HepG2 (cell line): ENCODE data around the gene TEX9. TPM values are rescaled to one million over a fixed set of nuclear protein-coding genes. Genes with fewer than 3 reads are reported as not detected.
A peak's percentile ranks its signal among the peaks of the same experiment; 100 is the strongest.

Experiments
- FOXJ3 ChIP-seq: sonication (generic); formaldehyde crosslinking; IDR thresholded peaks from 2 replicates; pipeline ENCODE4 v1.4.0; 2020; ENCODE audit warnings: missing genetic modification reagents, mild to moderate bottlenecking, borderline replicate concordance
- FOXK1 ChIP-seq: sonication (generic); formaldehyde crosslinking; IDR thresholded peaks from 2 replicates; pipeline ENCODE4 v1.4.0; 2020; ENCODE audit warnings: low read depth, missing genetic modification reagents, borderline replicate concordance
- GATAD2A ChIP-seq: IDR thresholded peaks from 2 replicates; pipeline ENCODE4 v1.6.1; 2016
- GTF3A ChIP-seq: sonication (generic); formaldehyde crosslinking; conservative IDR thresholded peaks from 2 replicates; pipeline ENCODE4 v1.4.0; 2020; ENCODE audit warnings: mild to moderate bottlenecking, missing genetic modification reagents
- HDAC1 ChIP-seq: sonication (generic); formaldehyde crosslinking; IDR thresholded peaks from 2 replicates; pipeline ENCODE4 v1.5.1; 2020; ENCODE audit warnings: mild to moderate bottlenecking, missing genetic modification reagents
- LCORL ChIP-seq, 2 experiments: fragments of 450-650 bp in 1 of 2; sonication (generic) in 1 of 2; formaldehyde crosslinking in 1 of 2; IDR thresholded peaks; 2 replicates each; pipeline versions ENCODE4 v1.5.0 to v1.6.1; 2017 to 2020; ENCODE audit warnings: antibody characterized with exemption in 1 of 2, missing genetic modification reagents in 1 of 2
- RFX3 ChIP-seq: IDR thresholded peaks from 2 replicates; pipeline ENCODE4 v1.6.1; 2016; ENCODE audit warnings: missing biosample characterization, missing genetic modification reagents
- RNF2 ChIP-seq: fragments of 450-650 bp; conservative IDR thresholded peaks from 2 replicates; pipeline ENCODE4 v1.6.1; 2016; ENCODE audit warnings: low read depth
- SIN3A ChIP-seq: IDR thresholded peaks from 2 replicates; pipeline ENCODE4 v1.6.1; 2011; ENCODE audit warnings: low read depth, mild to moderate bottlenecking, control low read depth, low read length, borderline replicate concordance
- YEATS2 ChIP-seq: sonication (generic); formaldehyde crosslinking; IDR thresholded peaks from 2 replicates; pipeline ENCODE4 v1.4.0; 2020; ENCODE audit warnings: missing genetic modification reagents, borderline replicate concordance
- ZC3H13 ChIP-seq: sonication (generic); formaldehyde crosslinking; IDR thresholded peaks from 2 replicates; pipeline ENCODE4 v1.8.1; 2023; ENCODE audit warnings: mild to moderate bottlenecking, missing genetic modification reagents, moderate library complexity
- ZNF225 ChIP-seq: sonication (generic); formaldehyde crosslinking; IDR thresholded peaks from 2 replicates; pipeline ENCODE4 v1.4.0; 2020; ENCODE audit warnings: mild to moderate bottlenecking, missing genetic modification reagents
- ZNF337 ChIP-seq: sonication (generic); formaldehyde crosslinking; IDR thresholded peaks from 2 replicates; pipeline ENCODE4 v1.5.1; 2020; ENCODE audit warnings: missing genetic modification reagents, low read depth, mild to moderate bottlenecking, borderline replicate concordance
- ZNF749 ChIP-seq: sonication (generic); formaldehyde crosslinking; IDR thresholded peaks from 2 replicates; pipeline ENCODE4 v1.8.0; 2022; ENCODE audit warnings: mild to moderate bottlenecking, missing genetic modification reagents, moderate library complexity, borderline replicate concordance
- polyA plus RNA-seq, 8 experiments: library from polyadenylated mRNA; depleted of rRNA in 3 of 8; stranded (reverse) in 7 of 8; unstranded in 1 of 8; fragments of >200 nt; fragmentation: Illumina TruSeq in 4 of 8; extraction: Trizol in 4 of 8; gene quantifications; 2 replicates each; pipeline versions ENCODE4 v1.2.1 to v1.2.3, GENCODE V29; 2011 to 2016; ENCODE audit warnings: low read depth in 4 of 8, missing spikeins in 1 of 8, mixed read lengths in 1 of 8; ENCODE audit not compliant: insufficient read depth in 1 of 8
- total RNA-seq, 5 experiments: library from RNA; depleted of rRNA; stranded (reverse); fragments of >200 nt; fragmentation: Illumina TruSeq; extraction: Trizol; gene quantifications; 2 replicates each; pipeline ENCODE4 v1.2.3, GENCODE V29; 2016; ENCODE audit warnings: low read depth in 1 of 5
- TF ChIP-seq, protein P1 (sequence below): sonication (generic); formaldehyde crosslinking; IDR thresholded peaks from 2 replicates; pipeline ENCODE4 v1.5.0; 2020; ENCODE audit warnings: missing genetic modification reagents
- TF ChIP-seq, protein P2 (sequence below): fragments of 450-650 bp; IDR thresholded peaks from 2 replicates; pipeline ENCODE4 v1.6.1; 2016
- TF ChIP-seq, protein P3 (sequence below), 2 experiments: sonication (generic) in 1 of 2; formaldehyde crosslinking in 1 of 2; IDR thresholded peaks; 2 replicates each; pipeline versions ENCODE4 v1.6.1 to v1.9.0; 2014 to 2022; ENCODE audit warnings: antibody characterized with exemption in 1 of 2, borderline replicate concordance in 1 of 2, inconsistent platforms in 1 of 2, low read depth in 1 of 2, missing genetic modification reagents in 1 of 2
- TF ChIP-seq, protein P4 (sequence below): IDR thresholded peaks from 2 replicates; pipeline ENCODE4 v1.6.1; 2012; ENCODE audit warnings: inconsistent platforms

Gene TEX9
- total and polyA plus RNA-seq, 2 of the 13 experiments (the other 11 are each of a cell fraction or from before 2014, with no cell fraction given), result 0.82 to 6.9 TPM

DNA sequence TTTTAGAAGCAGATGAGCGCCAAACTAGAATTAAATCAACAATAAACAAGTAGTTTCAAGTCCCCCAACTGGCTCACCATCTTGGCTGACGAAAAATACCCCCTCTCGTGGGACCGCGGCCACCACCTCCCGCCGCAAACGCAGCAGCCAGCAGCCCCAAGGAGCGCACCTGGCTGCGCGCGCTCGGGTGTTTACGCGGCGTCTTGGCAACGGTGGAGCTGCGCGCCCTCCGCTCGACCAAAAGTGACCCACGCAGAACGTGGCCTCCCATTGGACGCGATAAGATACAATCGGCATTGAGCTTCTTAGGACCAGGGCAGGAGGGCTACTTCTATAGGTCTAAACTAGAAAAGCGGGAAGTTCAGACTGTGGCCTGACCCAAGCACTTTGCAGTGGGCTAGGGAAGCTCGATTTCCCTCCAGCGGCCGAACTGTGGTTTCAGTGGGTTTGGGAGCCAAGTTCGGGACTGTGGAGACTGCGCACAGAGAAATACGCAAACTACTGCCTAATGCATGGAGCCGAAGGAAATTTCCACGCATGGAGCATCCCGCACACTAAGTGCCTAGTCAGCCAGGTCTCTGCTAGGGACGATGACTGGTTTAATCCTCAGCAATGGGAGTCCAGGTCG, 99.8 kb downstream of the TEX9 start, which contains the start of gene MNS1 (continued):
- no peak for TF ChIP-seq GATAD2A
- TF ChIP-seq, protein P1, sequence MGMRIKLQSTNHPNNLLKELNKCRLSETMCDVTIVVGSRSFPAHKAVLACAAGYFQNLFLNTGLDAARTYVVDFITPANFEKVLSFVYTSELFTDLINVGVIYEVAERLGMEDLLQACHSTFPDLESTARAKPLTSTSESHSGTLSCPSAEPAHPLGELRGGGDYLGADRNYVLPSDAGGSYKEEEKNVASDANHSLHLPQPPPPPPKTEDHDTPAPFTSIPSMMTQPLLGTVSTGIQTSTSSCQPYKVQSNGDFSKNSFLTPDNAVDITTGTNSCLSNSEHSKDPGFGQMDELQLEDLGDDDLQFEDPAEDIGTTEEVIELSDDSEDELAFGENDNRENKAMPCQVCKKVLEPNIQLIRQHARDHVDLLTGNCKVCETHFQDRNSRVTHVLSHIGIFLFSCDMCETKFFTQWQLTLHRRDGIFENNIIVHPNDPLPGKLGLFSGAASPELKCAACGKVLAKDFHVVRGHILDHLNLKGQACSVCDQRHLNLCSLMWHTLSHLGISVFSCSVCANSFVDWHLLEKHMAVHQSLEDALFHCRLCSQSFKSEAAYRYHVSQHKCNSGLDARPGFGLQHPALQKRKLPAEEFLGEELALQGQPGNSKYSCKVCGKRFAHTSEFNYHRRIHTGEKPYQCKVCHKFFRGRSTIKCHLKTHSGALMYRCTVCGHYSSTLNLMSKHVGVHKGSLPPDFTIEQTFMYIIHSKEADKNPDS (CRISPR knock-in tag), result no peak
- TF ChIP-seq ZNF337 (CRISPR knock-in tag), result 0 out of 2 replicates have a peak, but pooled peaks have one; percentile 35
- TF ChIP-seq SIN3A, result peak; percentile 78; the same call in 1 of the 2 replicates
- TF ChIP-seq ZC3H13 (CRISPR knock-in tag), result no peak
- TF ChIP-seq ZNF749 (CRISPR knock-in tag), result 0 out of 2 replicates have a peak, but pooled peaks have one; percentile 33
- TF ChIP-seq, protein P2, sequence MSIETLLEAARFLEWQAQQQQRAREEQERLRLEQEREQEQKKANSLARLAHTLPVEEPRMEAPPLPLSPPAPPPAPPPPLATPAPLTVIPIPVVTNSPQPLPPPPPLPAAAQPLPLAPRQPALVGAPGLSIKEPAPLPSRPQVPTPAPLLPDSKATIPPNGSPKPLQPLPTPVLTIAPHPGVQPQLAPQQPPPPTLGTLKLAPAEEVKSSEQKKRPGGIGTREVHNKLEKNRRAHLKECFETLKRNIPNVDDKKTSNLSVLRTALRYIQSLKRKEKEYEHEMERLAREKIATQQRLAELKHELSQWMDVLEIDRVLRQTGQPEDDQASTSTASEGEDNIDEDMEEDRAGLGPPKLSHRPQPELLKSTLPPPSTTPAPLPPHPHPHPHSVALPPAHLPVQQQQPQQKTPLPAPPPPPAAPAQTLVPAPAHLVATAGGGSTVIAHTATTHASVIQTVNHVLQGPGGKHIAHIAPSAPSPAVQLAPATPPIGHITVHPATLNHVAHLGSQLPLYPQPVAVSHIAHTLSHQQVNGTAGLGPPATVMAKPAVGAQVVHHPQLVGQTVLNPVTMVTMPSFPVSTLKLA, result 0 out of 2 replicates have a peak, but pooled peaks have one; percentile 9
- TF ChIP-seq RNF2, result 0 out of 2 replicates have a peak, but pooled peaks have one; percentile 47
- TF ChIP-seq, protein P3, sequence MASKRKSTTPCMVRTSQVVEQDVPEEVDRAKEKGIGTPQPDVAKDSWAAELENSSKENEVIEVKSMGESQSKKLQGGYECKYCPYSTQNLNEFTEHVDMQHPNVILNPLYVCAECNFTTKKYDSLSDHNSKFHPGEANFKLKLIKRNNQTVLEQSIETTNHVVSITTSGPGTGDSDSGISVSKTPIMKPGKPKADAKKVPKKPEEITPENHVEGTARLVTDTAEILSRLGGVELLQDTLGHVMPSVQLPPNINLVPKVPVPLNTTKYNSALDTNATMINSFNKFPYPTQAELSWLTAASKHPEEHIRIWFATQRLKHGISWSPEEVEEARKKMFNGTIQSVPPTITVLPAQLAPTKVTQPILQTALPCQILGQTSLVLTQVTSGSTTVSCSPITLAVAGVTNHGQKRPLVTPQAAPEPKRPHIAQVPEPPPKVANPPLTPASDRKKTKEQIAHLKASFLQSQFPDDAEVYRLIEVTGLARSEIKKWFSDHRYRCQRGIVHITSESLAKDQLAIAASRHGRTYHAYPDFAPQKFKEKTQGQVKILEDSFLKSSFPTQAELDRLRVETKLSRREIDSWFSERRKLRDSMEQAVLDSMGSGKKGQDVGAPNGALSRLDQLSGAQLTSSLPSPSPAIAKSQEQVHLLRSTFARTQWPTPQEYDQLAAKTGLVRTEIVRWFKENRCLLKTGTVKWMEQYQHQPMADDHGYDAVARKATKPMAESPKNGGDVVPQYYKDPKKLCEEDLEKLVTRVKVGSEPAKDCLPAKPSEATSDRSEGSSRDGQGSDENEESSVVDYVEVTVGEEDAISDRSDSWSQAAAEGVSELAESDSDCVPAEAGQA (IDR thresholded peaks at IDR 0.05; ENCODE audit: low read depth), result no peak; the same call in 1 of the 2 replicates
- TF ChIP-seq, protein P3 (CRISPR knock-in tag; IDR thresholded peaks at IDR 0.05; ENCODE audit: borderline replicate concordance), result no peak
- 0 out of 2 replicates have a peak, but pooled peaks have one; percentile 40 for TF ChIP-seq ZNF225 (CRISPR knock-in tag)
- peak; percentile 92 for TF ChIP-seq RFX3 (CRISPR knock-in tag)
- TF ChIP-seq YEATS2 (CRISPR knock-in tag), result peak; percentile 35; the same call in 1 of the 2 replicates
- TF ChIP-seq, protein P4, sequence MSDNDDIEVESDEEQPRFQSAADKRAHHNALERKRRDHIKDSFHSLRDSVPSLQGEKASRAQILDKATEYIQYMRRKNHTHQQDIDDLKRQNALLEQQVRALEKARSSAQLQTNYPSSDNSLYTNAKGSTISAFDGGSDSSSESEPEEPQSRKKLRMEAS, result peak; percentile 73
- TF ChIP-seq LCORL (IDR thresholded peaks at IDR 0.05), result no peak
- 0 out of 2 replicates have a peak, but pooled peaks have one; percentile 27 for TF ChIP-seq LCORL (CRISPR knock-in tag; IDR thresholded peaks at IDR 0.05)
- peak; percentile 62; the same call in 1 of the 2 replicates for TF ChIP-seq FOXK1 (CRISPR knock-in tag)
- no peak for TF ChIP-seq GTF3A (CRISPR knock-in tag)
- TF ChIP-seq HDAC1 (CRISPR knock-in tag), result peak; percentile 90
- TF ChIP-seq FOXJ3 (CRISPR knock-in tag), result peak; percentile 54; the same call in 1 of the 2 replicates
